GM04504 (cell line): ENCODE data around the gene TRPM3.

ENCODE experiments used
- DNase-seq: peaks from one replicate; pipeline ENCODE4 v3.0.0-alpha.2; 2012; ENCODE audit warnings: low read depth

The TRPM3 gene

DNA sequence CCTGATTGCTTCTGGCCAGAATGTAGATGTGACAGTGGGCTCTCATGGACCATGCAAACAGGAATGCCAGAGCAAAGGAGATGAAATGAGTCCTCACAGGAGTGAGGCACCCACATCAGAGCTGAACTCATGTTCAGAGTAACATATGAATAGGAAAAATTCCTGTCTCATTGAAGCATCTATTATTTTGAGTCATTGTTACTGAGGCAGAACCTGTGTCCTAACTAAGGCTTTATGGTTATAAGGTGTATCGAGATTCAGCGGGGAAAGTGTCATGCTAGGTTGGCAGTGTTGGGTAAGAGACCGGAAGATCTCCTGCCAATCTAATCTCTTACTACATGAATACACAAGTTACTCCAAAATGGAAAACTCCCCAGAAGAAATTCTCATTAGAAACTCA lies 304.1 kb downstream of the TRPM3 start:
- DNase-seq: no peak

GRCh38 chr9:70816891-70817290 lies 304.5 kb downstream of the TRPM3 start:
- DNase-seq: no peak

DNA sequence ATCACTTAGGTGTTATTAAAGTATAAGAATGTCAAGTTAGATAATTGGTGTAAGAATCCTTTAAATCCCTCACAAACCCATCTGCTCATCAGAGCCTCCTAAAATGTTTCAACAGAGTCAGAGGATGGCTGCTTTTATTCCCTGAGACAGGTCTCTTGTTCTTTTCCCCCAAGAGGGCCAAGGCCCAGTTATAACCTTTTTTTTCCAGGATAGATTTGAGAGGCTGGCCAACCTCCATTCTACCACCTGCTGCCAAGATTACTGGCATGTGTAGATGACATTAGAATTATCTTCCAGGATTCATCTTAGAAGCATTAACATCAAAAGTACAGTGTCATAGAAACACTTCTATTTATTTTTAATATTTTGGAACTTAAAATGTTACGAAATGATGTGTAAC lies 305.1 kb downstream of the TRPM3 start:
- no peak for DNase-seq

GRCh38 chr9:70814597-70814996 lies 306.8 kb downstream of the TRPM3 start:
- DNase-seq: no peak

DNA sequence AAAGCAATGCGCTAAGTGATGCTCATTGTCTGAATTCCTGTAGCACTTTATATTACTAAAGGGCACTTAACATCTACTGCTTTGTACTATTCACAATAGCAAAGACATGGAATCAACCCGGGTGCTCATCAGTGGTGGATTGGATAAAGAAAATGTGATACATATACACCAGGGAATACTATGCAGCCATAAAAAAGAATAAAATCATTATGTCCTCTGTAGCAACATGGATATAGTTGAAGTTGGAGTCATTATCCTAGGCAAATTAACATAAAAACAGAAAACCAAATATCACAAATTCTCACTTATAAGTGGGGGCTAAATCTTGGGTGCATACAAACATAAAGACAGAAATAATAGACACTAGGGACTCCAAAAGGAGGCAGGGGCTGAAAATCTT lies 308.3 kb downstream of the TRPM3 start:
- DNase-seq: no peak

- DNase-seq: no peak
Measured at GRCh38 chr9:70811638-70812037, 309.8 kb downstream of the TRPM3 start.

GRCh38 chr9:70806875-70807274 lies 314.5 kb downstream of the TRPM3 start:
- DNase-seq: no peak

DNA sequence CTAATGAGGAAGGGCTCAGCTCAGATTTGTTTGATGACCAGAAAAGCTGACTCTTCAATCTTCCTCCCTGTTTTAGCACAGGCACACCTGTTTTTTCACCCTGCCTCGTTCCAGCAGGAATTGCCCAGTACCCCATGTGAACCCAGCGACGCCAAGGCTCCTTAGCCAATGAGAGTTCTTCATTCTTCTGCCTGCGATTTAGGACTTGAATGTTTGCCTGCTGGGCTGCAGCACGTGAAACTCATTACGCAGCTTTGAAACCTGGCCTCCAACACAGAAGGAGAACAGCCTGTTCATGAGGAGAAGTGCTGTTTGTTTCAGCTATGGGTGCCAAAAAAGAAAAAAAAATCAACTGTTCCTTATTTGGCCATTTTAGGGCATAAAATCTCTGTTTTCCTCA lies 315.5 kb downstream of the TRPM3 start:
- no peak for DNase-seq

GRCh38 chr9:70802758-70803436 lies 318.5 kb downstream of the TRPM3 start:
- no peak for DNase-seq

DNA sequence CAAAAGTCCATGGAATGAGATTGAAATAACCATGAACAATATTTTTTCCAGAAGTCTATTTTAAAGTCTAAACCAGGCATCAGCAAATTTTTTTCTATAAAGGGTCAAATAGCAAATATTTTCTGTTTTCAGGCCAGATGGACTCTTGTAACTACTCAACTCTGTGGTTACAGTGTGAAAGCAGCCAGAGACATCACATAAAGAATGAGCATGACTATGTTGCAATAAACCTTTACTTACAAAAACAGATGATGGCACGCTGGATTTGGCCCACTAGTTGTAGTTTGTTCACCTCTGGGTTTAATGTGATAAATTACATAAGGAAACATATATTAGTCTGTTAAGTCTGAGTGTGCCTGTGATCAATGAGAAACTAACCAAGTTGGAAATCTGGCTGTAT lies 319.2 kb downstream of the TRPM3 start:
- DNase-seq: peak; percentile 2

DNA sequence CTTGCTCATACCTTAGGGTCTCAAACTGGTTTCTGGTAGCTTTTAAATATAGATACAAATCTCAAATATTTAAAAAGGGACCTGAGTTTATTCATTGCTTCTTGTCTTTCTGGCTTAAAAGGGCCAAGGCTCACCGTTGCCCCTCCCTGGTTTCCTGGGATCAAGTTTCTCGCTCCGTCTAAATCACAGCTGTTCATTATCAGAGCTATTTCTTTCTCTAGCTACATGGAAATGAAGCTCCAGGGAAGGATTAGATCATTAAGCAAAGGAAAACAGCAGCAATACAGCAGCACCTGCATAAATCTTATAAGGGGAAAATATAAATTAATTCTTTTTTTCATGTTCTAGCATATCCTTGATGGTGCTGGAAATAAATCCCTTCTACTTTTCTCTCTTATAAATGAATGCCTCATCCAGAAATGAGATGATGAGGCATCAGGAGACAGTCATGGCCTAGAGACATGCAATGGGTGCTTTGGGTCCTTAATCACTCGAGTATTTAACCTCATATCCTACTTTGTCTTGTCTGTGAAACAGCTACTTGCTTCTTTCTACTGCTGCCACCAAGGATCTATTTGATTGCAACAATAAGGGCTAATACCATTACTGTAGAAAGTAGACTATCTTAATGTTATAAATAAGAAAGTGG lies 320.1 kb downstream of the TRPM3 start:
- DNase-seq: no peak

- no peak for DNase-seq
Measured at GRCh38 chr9:70798018-70798417, 323.4 kb downstream of the TRPM3 start.

GRCh38 chr9:70795841-70796240 lies 325.6 kb downstream of the TRPM3 start:
- DNase-seq: no peak

DNA sequence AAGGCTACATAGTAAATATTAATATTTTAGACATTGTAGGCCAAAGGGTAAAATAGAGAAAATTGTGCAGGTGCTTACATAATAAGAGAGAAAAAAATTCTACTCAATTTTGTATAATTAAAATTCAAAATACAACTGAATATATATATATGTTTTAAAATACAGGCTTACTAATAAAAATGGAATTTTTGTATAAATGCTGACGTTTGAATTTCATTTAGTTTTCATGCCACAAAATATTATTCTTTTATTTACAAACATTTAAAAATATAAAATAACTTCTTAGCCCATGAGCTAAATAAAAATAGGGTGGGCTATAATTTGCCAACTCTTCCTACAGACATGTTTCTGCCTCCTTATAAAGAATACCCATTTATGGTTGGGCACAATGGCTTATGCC lies 328.6 kb downstream of the TRPM3 start:
- DNase-seq: no peak

DNA sequence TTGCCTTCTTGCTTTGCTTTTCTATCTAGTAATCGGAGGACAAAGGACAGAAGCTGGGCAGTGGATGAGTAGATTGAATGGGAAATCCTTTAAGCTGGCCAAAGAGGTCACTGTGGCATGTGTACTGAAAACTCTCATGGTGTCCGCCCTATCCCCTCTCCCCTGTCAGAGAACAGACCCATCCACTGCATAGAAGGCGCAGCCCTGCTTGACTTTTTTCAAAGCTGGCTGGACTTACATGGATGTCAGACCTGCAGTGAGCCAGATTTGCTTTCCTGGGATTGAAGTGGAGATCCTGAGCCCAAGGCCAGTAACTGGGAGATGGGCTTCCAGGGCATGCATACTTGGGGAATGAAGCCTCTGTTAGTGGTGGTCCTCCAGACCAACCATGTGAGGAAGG lies 329.5 kb downstream of the TRPM3 start:
- DNase-seq: no peak

GRCh38 chr9:70789086-70789485 lies 332.3 kb downstream of the TRPM3 start:
- no peak for DNase-seq

- DNase-seq: no peak
Measured at GRCh38 chr9:70784456-70784855, 337.0 kb downstream of the TRPM3 start.

GRCh38 chr9:70778568-70778967 lies 342.9 kb downstream of the TRPM3 start:
- no peak for DNase-seq

DNA sequence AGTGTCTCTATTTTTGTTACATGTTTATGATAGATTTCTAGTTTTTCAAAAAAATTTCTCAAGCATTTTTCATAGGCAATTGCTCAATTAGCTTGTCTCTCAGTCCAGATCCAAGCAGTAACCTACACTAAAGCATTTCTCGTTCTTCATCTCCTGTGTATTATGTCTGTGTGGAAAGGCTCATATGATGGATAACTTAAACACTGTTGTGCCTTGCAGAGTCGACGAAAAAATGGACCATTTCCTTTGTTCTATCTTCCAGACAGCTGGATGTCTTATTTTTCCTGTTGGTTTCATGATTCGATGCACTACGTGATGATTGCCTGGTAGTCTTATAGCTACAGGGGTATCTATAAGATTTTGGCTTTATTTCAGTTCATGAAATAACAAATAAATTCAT lies 347.8 kb downstream of the TRPM3 start:
- DNase-seq: no peak

DNA sequence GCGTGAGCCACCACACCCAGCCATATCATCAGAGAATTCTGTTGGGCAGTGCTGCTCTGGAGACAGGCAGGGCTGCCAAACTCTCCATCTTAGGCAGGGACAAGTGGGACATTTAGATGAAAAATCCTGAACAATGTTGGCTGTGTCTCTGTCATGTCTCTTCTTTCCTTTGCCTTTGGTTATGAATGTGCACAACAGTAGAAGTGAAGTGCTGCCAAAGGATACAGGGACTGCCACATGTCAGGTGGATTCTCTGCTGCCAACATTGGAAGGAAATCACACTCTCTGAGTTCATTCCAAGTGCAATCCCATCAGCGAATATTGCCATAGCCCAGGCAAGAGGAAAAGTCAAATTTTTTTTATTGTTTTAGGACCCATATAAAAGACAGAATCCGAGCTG lies 348.8 kb downstream of the TRPM3 start:
- DNase-seq: no peak

- DNase-seq: no peak
Measured at GRCh38 chr9:70765946-70766345, 355.5 kb downstream of the TRPM3 start.

DNA sequence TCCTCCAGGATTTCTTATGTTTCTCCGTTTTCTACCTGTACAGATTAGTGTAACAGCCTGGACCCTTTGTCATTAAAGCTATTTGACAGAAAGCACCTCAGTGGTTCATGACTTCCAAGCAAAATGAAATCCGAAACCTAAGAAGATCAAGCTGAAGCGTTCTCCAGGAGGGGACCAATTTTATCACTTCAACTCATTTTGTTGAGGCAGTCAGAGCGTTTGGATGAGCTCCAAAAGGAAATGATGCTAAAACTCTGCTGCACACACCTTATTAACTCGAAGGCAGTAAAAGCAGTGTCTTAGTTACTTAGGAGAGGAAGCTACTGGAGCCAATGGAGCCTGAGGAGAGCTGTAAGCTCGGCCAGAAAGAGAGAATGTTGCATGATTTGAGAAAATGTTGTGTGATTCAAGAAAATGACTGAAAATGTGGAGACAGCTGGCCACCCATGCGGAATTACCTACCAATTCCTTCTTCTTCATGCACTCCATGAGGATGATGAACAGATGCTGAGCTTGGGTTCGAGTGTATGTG lies 360.2 kb downstream of the TRPM3 start:
- DNase-seq: no peak

DNA sequence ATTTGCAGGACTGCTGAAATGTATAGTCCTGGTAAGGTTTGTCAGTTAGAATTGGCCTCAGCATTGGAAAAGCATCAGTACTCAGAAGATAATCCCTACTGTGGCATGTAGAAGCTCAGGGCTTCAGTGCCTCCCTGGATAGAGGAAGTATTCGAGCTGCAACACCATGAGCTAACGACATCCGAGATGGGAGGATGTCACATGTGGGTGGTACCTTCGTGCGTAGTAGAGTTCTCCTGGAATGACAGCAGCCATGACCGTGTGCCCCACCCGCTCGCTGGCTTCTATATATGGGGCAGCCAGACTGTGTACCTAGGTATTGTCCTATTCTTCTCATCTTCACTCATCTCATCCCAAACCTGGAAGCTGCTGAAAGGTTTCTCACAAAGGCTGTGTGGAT lies 361.2 kb downstream of the TRPM3 start:
- DNase-seq: no peak

DNA sequence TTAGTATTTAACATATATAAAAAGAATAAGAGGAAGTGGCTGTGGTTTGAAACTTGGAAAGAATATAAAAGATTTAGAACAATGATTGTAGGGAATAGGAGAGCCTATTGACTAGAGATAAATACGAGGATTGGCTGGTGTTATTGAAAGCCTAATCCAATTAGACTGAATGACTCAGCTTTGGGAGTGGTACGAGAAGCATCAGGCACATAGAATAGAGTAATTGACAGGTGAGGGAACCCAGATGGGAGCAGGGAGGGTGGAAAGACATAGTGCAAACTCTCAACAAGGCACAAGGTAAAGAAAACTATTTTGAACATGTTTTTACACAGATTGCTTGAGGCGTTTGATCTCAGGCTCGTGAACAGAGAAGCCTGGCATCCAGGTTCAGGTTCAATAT lies 368.1 kb downstream of the TRPM3 start:
- DNase-seq: no peak
